H9 (cell line): ENCODE data around the gene TSC2. TPM values are rescaled to one million over a fixed set of nuclear protein-coding genes. Genes with fewer than 3 reads are reported as not detected.

Source experiments
- DNase-seq: peaks from one replicate; pipeline ENCODE4 v3.0.0-alpha.2; 2017
- H2AFZ ChIP-seq: one replicate; pipeline ENCODE4 v1.6.1; 2013; ENCODE audit warnings: mild to moderate bottlenecking, low read length, control low read depth, moderate library complexity
- H2AK5ac ChIP-seq: 2 replicates; pipeline ENCODE4 v1.6.1; 2013; ENCODE audit warnings: low read length, control low read depth, mixed read lengths; ENCODE audit not compliant: insufficient read length
- H2BK120ac ChIP-seq: one replicate; pipeline ENCODE4 v1.6.1; 2013; ENCODE audit warnings: low read depth, mild to moderate bottlenecking, low read length, control low read depth, inconsistent platforms; ENCODE audit not compliant: poor library complexity, severe bottlenecking
- H2BK12ac ChIP-seq: 2 replicates; pipeline ENCODE4 v1.6.1; 2013; ENCODE audit warnings: low read length, control low read depth, mixed read lengths, low read depth; ENCODE audit not compliant: insufficient read length
- H2BK15ac ChIP-seq: 2 replicates; pipeline ENCODE4 v1.6.1; 2013; ENCODE audit warnings: low read depth, low read length, control low read depth
- H2BK20ac ChIP-seq: one replicate; pipeline ENCODE4 v1.6.1; 2013; ENCODE audit warnings: low read depth, mild to moderate bottlenecking, low read length, control low read depth, inconsistent platforms; ENCODE audit not compliant: poor library complexity, severe bottlenecking
- H2BK5ac ChIP-seq: 2 replicates; pipeline ENCODE4 v1.6.1; 2013; ENCODE audit warnings: low read length, control low read depth, mixed read lengths; ENCODE audit not compliant: insufficient read length
- H3K14ac ChIP-seq: 2 replicates; pipeline ENCODE4 v1.6.1; 2013; ENCODE audit warnings: low read length, control low read depth; ENCODE audit not compliant: insufficient read depth
- H3K18ac ChIP-seq: 2 replicates; pipeline ENCODE4 v1.6.1; 2013; ENCODE audit warnings: low read depth, mild to moderate bottlenecking, mixed read lengths, low read length, control low read depth; ENCODE audit not compliant: insufficient read length
- H3K23ac ChIP-seq: 2 replicates; pipeline ENCODE4 v1.6.1; 2013; ENCODE audit warnings: low read length, control low read depth, mixed read lengths, low read depth; ENCODE audit not compliant: insufficient read length
- H3K23me2 ChIP-seq: 2 replicates; pipeline ENCODE4 v1.6.1; 2013; ENCODE audit warnings: low read depth, mild to moderate bottlenecking, mixed read lengths, low read length, control low read depth; ENCODE audit not compliant: insufficient read length, poor library complexity, severe bottlenecking
- H3K27ac ChIP-seq: 2 replicates; pipeline ENCODE4 v1.5.1; 2013; ENCODE audit warnings: low read length, control low read depth, mixed read lengths, low read depth; ENCODE audit not compliant: insufficient read length
- H3K27me3 ChIP-seq: 2 replicates; pipeline ENCODE4 v1.6.1; 2013; ENCODE audit warnings: low read length, control low read depth, inconsistent platforms; ENCODE audit not compliant: insufficient read depth
- H3K4ac ChIP-seq: 2 replicates; pipeline ENCODE4 v1.6.1; 2013; ENCODE audit warnings: low read depth, mild to moderate bottlenecking, control low read depth, inconsistent platforms, low read length, moderate library complexity
- H3K4me1 ChIP-seq: 2 replicates; pipeline ENCODE4 v1.6.1; 2013; ENCODE audit warnings: low read length, control low read depth, inconsistent platforms; ENCODE audit not compliant: insufficient read depth
- H3K4me2 ChIP-seq: 2 replicates; pipeline ENCODE4 v1.6.1; 2013; ENCODE audit warnings: low read length, control low read depth, mixed read lengths; ENCODE audit not compliant: insufficient read length, insufficient read depth
- H3K56ac ChIP-seq: 2 replicates; pipeline ENCODE4 v1.6.1; 2013; ENCODE audit warnings: low read depth, mild to moderate bottlenecking, mixed read lengths, low read length, control low read depth; ENCODE audit not compliant: insufficient read length
- H3K79me1 ChIP-seq: 2 replicates; pipeline ENCODE4 v1.6.1; 2013; ENCODE audit warnings: low read depth, mild to moderate bottlenecking, moderate library complexity, low read length, control low read depth, inconsistent platforms; ENCODE audit not compliant: insufficient read depth, poor library complexity, severe bottlenecking
- H3K79me2 ChIP-seq: 2 replicates; pipeline ENCODE4 v1.6.1; 2013; ENCODE audit warnings: low read length, control low read depth, inconsistent platforms; ENCODE audit not compliant: insufficient read depth
- H3K9ac ChIP-seq: 2 replicates; pipeline ENCODE4 v1.6.1; 2013; ENCODE audit warnings: low read length, control low read depth, mixed read lengths; ENCODE audit not compliant: insufficient read length; ENCODE audit errors: extremely low read depth
- H3K9me3 ChIP-seq: one replicate; pipeline ENCODE4 v1.6.1; 2013; ENCODE audit warnings: low read depth, low read length, inconsistent platforms; ENCODE audit not compliant: control insufficient read depth
- H3T11ph ChIP-seq: one replicate; pipeline ENCODE4 v1.6.1; 2013; ENCODE audit warnings: mild to moderate bottlenecking, low read length, control low read depth, inconsistent platforms
- H4K20me1 ChIP-seq: one replicate; pipeline ENCODE4 v1.6.1; 2013; ENCODE audit not compliant: control insufficient read depth, insufficient read length, insufficient read depth
- H4K5ac ChIP-seq: 2 replicates; pipeline ENCODE4 v1.6.1; 2013; ENCODE audit warnings: low read depth, mild to moderate bottlenecking, mixed read lengths, low read length, control low read depth; ENCODE audit not compliant: insufficient read length
- H4K8ac ChIP-seq: replicated peaks from 2 replicates; pipeline ENCODE4 v1.6.1; 2013; ENCODE audit warnings: low read length, control low read depth, mixed read lengths, low read depth; ENCODE audit not compliant: insufficient read length
- H4K91ac ChIP-seq: 2 replicates; pipeline ENCODE4 v1.6.1; 2013; ENCODE audit warnings: low read depth, mild to moderate bottlenecking, moderate library complexity, mixed read lengths, low read length, control low read depth; ENCODE audit not compliant: insufficient read length
- H3K27ac Mint-ChIP-seq, 3 experiments: 2 replicates in 2 of 3; 3 replicates in 1 of 3; pipeline ENCODE4 v1.8.0; 2020 to 2021; ENCODE audit warnings: mixed read lengths in 3 of 3, mild to moderate bottlenecking in 1 of 3, moderate library complexity in 1 of 3
- H3K27me3 Mint-ChIP-seq: 2 replicates; pipeline ENCODE4 v1.8.0; 2021; ENCODE audit warnings: low read depth, mild to moderate bottlenecking, moderate library complexity, mixed read lengths
- H3K36me3 Mint-ChIP-seq, 3 experiments: 2 replicates in 2 of 3; 3 replicates in 1 of 3; pipeline ENCODE4 v1.8.0; 2020 to 2021; ENCODE audit warnings: low read depth in 3 of 3, mixed read lengths in 3 of 3; ENCODE audit not compliant: insufficient read depth in 1 of 3
- H3K4me1 Mint-ChIP-seq, 2 experiments: 2 replicates each; pipeline ENCODE4 v1.8.0; 2020; ENCODE audit warnings: mixed read lengths in 2 of 2
- H3K4me3 Mint-ChIP-seq, 2 experiments: 2 replicates in 1 of 2; 3 replicates in 1 of 2; pipeline ENCODE4 v1.8.0; 2020 to 2021; ENCODE audit warnings: mild to moderate bottlenecking in 2 of 2, mixed read lengths in 2 of 2, moderate library complexity in 1 of 2
- H3K9me3 Mint-ChIP-seq, 2 experiments: 2 replicates in 1 of 2; 3 replicates in 1 of 2; pipeline ENCODE4 v1.8.0; 2020; ENCODE audit warnings: mild to moderate bottlenecking in 2 of 2, mixed read lengths in 2 of 2, moderate library complexity in 1 of 2
- whole genome bisulfite sequencing: extraction: QIAGEN DNeasy Blood & Tissue Kit; methylation state at CpG from one replicate; pipeline ENCODE4 v1.1.7; 2013; ENCODE audit warnings: missing lambda C conversion rate, low lambda C conversion rate, mixed read lengths; ENCODE audit not compliant: insufficient read length; ENCODE audit errors: extremely low coverage; 5-methylcytosine and 5-hydroxymethylcytosine counted together
- total RNA-seq: library from RNA; stranded (reverse); gene quantifications from 2 replicates; pipeline ENCODE4 v1.2.1, GENCODE V29; 2021
- TF ChIP-seq, protein P1 (sequence below): fragments of 200-600 bp; sonication (generic); conservative IDR thresholded peaks from 3 replicates; pipeline ENCODE4 v1.8.0; 2021; ENCODE audit warnings: antibody characterized with exemption, mild to moderate bottlenecking

TSC2 gene
- total RNA-seq, 1 experiment from 2014 or later = 122 TPM

DNA sequence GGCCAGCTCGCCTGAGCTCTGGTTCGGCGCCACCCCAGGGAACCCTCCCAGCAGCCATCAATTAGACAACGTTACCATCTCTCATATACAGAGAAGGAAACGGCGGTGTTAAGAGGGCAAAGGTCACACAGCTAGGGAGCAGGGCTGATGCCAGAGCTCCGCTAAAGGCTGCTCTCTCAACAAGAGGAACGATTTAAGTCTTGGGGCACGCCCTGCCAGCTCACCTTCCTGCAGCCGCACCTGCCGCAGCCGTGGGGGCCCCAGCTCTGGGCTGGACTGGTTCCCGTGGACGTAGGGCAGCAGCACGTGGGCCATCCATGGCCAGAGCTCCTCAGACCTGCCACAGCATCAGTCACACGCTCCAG, 44.5 kb downstream of the TSC2 start:
- H3K27me3 Mint-ChIP-seq = no peaks in the 10 kb centered on the region
- no peak overlapping the region for H3T11ph ChIP-seq
- no peaks in the 10 kb centered on the region for H3K23me2 ChIP-seq
- no peak overlapping the region for H4K5ac ChIP-seq
- H3K14ac ChIP-seq = no peak overlapping the region
- no peak overlapping the region for H2BK5ac ChIP-seq
- no peak overlapping the region for H3K56ac ChIP-seq
- H3K79me1 ChIP-seq = no peaks in the 10 kb centered on the region
- no peak overlapping the region for H2AFZ ChIP-seq
- no peak overlapping the region for H3K27ac Mint-ChIP-seq
- H3K23ac ChIP-seq = no peak overlapping the region
- no peak overlapping the region for H2BK120ac ChIP-seq
- H3K18ac ChIP-seq = no peak overlapping the region
- TF ChIP-seq, protein P1, sequence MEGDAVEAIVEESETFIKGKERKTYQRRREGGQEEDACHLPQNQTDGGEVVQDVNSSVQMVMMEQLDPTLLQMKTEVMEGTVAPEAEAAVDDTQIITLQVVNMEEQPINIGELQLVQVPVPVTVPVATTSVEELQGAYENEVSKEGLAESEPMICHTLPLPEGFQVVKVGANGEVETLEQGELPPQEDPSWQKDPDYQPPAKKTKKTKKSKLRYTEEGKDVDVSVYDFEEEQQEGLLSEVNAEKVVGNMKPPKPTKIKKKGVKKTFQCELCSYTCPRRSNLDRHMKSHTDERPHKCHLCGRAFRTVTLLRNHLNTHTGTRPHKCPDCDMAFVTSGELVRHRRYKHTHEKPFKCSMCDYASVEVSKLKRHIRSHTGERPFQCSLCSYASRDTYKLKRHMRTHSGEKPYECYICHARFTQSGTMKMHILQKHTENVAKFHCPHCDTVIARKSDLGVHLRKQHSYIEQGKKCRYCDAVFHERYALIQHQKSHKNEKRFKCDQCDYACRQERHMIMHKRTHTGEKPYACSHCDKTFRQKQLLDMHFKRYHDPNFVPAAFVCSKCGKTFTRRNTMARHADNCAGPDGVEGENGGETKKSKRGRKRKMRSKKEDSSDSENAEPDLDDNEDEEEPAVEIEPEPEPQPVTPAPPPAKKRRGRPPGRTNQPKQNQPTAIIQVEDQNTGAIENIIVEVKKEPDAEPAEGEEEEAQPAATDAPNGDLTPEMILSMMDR = no peak
- H3K27ac ChIP-seq = no peak overlapping the region
- no peak overlapping the region for H2AK5ac ChIP-seq
- no peak overlapping the region for H4K91ac ChIP-seq
- H3K4me1 Mint-ChIP-seq = no peaks in the 10 kb centered on the region
- no peak overlapping the region for H3K4me2 ChIP-seq
- peak overlapping the region in 1 of 2 experiments; percentile 44; a peak in 2 of 5 replicates for H3K4me3 Mint-ChIP-seq
- H3K4me1 ChIP-seq = no peaks in the 10 kb centered on the region
- H3K27me3 ChIP-seq = no peaks in the 10 kb centered on the region
- no peak overlapping the region for H2BK15ac ChIP-seq
- no peak overlapping the region for H2BK20ac ChIP-seq
- H3K9me3 Mint-ChIP-seq = no peaks in the 10 kb centered on the region
- no peak overlapping the region for H2BK12ac ChIP-seq
- peaks cover 0 to 25% (median 21%) of the 10 kb centered on the region in 3 experiments; a peak in 6 of 7 replicates for H3K36me3 Mint-ChIP-seq
- H4K8ac ChIP-seq = no peak overlapping the region
- H3K9ac ChIP-seq = no peak overlapping the region
- DNase-seq = peak; percentile 30
- no CpG with 5 or more reads among the region's 16 CpGs for WGBS
- no peaks in the 10 kb centered on the region for H3K79me2 ChIP-seq
- no peaks in the 10 kb centered on the region for H3K9me3 ChIP-seq
- no peak overlapping the region for H3K4ac ChIP-seq
- no peaks in the 10 kb centered on the region for H4K20me1 ChIP-seq
